ENCODE data around the gene TOR1AIP2.
"Not testable (repeated sequence)": the region's sequence is repeated elsewhere in the genome, so short reads cannot be mapped to it uniquely, and the experiment has no call there.

TOR1AIP2 gene

DNA sequence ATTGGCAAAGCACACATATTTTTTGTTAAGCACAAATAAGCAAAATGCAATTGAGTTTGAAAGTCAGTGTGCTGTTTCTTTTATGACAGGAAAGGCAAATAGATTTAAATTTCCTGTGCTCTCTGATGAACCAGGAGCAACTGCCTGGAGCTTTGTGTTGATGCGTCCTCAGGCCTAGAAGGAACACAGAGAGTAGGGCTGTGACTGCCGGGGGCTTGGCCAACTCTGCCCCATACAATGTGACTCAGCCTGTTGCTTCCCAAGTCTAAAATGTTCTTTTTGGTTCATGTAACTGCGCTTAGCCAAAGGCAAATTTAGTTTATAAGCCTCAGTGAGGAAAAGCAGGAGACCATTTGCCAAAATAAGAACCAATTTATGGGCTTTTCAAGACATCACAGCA, 37.5 kb downstream of the TOR1AIP2 start:
- no peaks in the 10 kb centered on the region for H3K4me1 ChIP-seq (ENCODE audit: insufficient read depth, low read length)
- no peak overlapping the region for H3K4me3 ChIP-seq (ENCODE audit: low read length)
- H3K27me3 ChIP-seq (ENCODE audit: insufficient read depth, low read length): no peaks in the 10 kb centered on the region
- H3K9ac ChIP-seq (ENCODE audit: low read depth, low read length): no peak overlapping the region
- peaks cover 8% of the 10 kb centered on the region; the same call in 1 of the 2 replicates for H3K36me3 ChIP-seq (ENCODE audit: insufficient read depth, low read depth, low read length)
- no peak overlapping the region for H3K27ac ChIP-seq (ENCODE audit: low read length)
- no peaks in the 10 kb centered on the region for H3K9me3 ChIP-seq (ENCODE audit: insufficient read depth, low read depth, low read length)

DNA sequence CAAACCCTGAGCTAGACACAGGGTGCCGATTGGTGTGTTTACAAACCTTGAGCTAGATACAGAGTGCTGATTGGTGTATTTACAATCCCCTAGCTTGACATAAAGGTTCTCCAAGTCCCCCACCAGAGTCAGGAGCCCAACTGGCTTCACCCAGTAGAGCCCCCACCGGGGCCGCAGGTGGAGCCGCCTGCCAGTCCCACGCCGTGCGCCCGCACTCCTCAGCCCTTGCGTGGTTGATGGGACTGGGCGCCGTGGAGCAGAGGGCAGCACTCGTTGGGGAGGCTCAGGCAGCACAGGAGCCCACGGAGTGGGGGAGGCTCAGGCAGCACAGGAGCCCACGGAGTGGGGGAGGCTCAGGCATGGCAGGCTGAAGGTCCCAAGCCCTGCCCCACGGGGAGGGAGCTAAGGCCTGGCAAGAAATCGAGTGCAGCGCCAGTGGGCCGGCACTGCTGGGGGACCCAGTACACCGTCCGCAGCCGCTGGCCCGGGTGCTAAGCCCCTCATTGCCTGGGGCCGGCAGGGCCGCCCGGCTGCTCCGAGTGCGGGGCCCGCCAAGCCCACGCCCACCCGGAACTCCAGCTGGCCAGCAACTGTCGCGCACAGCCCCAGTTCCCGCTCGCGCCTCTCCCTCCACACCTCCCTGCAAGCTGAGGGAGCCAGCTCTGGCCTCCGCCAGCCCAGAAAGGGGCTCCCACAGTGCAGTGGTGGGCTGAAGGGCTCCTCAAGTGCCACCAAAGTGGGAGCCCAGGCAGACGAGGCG, 40.7 kb downstream of the TOR1AIP2 start:
- H3K36me3 ChIP-seq (ENCODE audit: insufficient read depth, low read depth, low read length): not testable (repeated sequence)

DNA sequence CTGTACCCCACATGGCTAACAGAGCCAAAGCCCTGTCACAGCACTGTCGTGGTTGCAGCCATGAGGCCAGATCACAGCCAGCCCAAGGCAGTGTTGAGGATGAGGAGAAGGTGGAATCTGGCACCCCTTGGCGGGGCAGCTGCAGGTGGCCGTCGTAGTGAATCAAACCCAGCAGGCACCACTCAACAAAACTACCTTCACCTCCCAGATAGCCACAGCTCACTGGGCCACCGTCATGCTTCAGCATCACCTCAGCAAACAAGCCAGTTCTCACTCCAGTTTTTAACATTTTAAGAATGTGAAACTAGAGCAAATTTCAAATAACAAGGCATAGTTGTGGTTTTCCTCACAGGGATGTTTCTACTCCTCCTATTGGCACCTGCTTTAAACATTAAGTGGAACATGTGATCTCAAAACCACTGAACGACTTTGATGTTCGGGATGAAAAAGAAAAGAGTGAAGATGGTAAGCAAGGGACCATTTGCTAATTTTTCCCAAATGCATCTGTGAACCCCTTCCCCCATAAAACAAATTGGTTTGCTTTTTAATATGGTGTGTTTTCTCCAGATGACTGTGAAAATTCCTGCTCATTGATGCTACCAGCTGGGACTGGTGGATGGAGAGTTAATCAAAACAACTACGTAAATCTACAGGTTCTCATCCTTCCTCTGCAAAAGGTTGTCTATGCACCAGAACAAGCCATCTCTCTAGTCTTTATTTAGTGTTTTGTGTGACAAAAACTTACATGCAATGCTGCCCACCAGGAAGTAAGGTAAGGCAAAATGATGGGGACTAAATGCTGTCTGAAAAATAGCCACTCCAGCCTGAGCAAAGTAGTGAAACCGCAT, 45.5 kb downstream of the TOR1AIP2 start:
- Histone ChIP-seq H3K9ac (ENCODE audit: low read depth, low read length) (no peak overlapping the region), H3K9me3 (ENCODE audit: insufficient read depth, low read depth, low read length) (no peaks in the 10 kb centered on the region), H3K27ac (ENCODE audit: low read length) (no peak overlapping the region), H3K27me3 (ENCODE audit: insufficient read depth, low read length) (no peaks in the 10 kb centered on the region), H3K36me3 (ENCODE audit: insufficient read depth, low read depth, low read length) (no peaks in the 10 kb centered on the region), H3K4me3 (ENCODE audit: low read length) (no peak overlapping the region), H3K4me1 (ENCODE audit: insufficient read depth, low read length) (peaks cover 7% of the 10 kb centered on the region; the same call in 1 of the 2 replicates)

More for the DNA sequence above, 40.7 kb downstream of the TOR1AIP2 start:
- H3K4me1 ChIP-seq (ENCODE audit: insufficient read depth, low read length); H3K9ac ChIP-seq (ENCODE audit: low read depth, low read length); H3K4me3 ChIP-seq (ENCODE audit: low read length); H3K27me3 ChIP-seq (ENCODE audit: insufficient read depth, low read length); H3K9me3 ChIP-seq (ENCODE audit: insufficient read depth, low read depth, low read length); H3K27ac ChIP-seq (ENCODE audit: low read length): not testable (repeated sequence)

DNA sequence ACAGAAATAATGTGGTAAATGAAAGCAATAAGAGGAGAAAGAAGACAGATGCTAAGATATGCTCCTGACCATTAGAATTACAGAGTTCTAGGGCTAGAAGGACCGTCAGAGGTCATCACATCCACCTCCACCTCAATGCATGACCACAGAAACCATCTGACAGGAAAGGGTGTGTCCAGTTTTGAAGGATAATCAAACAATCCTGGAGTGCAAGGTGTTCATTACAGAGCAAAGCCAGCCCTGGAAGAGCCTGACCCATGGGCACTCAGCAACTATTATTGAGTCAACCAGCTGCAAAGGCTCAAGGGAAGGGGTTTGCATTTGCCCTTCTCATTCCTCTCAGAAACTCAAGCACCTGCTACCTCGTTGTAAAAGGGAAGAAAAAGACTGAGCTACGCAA, 46.4 kb downstream of the TOR1AIP2 start:
- peaks cover 7% of the 10 kb centered on the region; the same call in 1 of the 2 replicates for H3K4me1 ChIP-seq (ENCODE audit: insufficient read depth, low read length)
- no peaks in the 10 kb centered on the region for H3K9me3 ChIP-seq (ENCODE audit: insufficient read depth, low read depth, low read length)
- H3K27ac ChIP-seq (ENCODE audit: low read length): no peak overlapping the region
- H3K36me3 ChIP-seq (ENCODE audit: insufficient read depth, low read depth, low read length): no peaks in the 10 kb centered on the region
- H3K4me3 ChIP-seq (ENCODE audit: low read length): no peak overlapping the region
- no peaks in the 10 kb centered on the region for H3K27me3 ChIP-seq (ENCODE audit: insufficient read depth, low read length)
- no peak overlapping the region for H3K9ac ChIP-seq (ENCODE audit: low read depth, low read length)

DNA sequence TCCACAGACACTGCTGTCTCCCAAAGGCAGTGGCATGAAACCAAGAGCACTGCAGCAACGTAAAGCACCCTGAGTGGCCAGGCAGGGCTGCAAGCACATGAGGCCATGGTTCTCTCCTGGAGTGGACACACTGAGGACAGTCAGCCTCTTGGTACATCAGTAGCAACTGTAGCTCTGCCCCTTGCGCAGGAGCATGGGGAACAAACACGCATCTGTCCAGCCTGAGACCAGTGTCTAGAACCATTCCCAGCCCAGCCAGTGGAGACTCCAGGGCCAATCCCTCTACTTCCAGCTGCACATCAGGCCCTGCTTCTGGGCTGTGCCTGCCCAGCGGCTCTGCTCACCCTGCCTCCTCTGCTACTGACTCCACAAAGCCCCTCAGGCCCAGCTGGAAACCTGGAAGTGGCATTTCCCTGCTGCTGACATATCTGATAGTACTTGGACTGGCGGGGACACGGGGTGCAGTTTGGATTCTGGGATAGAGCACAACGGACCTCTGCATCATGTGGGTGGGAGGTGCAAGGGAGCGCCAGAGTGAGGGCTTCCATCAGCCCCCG, 49.0 kb downstream of the TOR1AIP2 start:
- Histone ChIP-seq H3K4me3 (ENCODE audit: low read length) (no peak overlapping the region), H3K9me3 (ENCODE audit: insufficient read depth, low read depth, low read length) (no peaks in the 10 kb centered on the region), H3K4me1 (ENCODE audit: insufficient read depth, low read length) (no peaks in the 10 kb centered on the region; the same call in 1 of the 2 replicates), H3K27ac (ENCODE audit: low read length) (no peak overlapping the region), H3K36me3 (ENCODE audit: insufficient read depth, low read depth, low read length) (no peaks in the 10 kb centered on the region), H3K9ac (ENCODE audit: low read depth, low read length) (no peak overlapping the region), H3K27me3 (ENCODE audit: insufficient read depth, low read length) (no peaks in the 10 kb centered on the region)

DNA sequence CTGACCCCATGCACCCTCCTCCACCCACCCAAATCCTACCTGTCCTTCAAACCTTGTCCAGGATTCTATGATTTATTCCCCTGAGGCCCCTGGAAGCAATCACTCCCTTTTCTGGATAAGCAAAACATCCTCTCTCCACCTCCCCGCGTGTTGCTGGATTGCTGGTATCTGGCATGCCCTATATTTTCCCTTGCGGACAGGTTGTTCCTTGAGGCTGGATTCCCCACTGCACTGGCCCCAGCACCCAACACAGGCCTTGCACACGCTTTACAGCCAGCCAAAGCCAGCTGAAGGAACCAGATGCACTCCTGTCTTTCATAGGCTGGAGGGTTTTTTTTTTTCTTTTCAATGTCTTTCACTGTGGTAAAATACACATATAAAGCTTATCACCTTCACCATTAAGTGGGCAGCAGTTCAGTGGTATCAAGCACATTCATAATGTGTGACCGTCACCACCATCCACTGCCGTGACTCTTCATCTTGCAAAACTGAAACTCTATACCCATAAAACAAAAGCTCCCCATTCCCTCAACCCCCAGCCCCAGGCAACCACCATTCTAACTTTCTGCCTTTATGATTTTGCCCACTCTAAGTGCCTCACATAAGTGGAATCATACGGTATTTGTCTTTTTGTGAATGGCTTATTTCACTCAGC, 50.9 kb downstream of the TOR1AIP2 start:
- Histone ChIP-seq H3K4me3 (ENCODE audit: low read length) (no peak overlapping the region), H3K27ac (ENCODE audit: low read length) (no peak overlapping the region), H3K36me3 (ENCODE audit: insufficient read depth, low read depth, low read length) (no peaks in the 10 kb centered on the region), H3K4me1 (ENCODE audit: insufficient read depth, low read length) (no peaks in the 10 kb centered on the region; the same call in 1 of the 2 replicates), H3K9ac (ENCODE audit: low read depth, low read length) (no peak overlapping the region), H3K27me3 (ENCODE audit: insufficient read depth, low read length) (no peaks in the 10 kb centered on the region), H3K9me3 (ENCODE audit: insufficient read depth, low read depth, low read length) (no peaks in the 10 kb centered on the region)

DNA sequence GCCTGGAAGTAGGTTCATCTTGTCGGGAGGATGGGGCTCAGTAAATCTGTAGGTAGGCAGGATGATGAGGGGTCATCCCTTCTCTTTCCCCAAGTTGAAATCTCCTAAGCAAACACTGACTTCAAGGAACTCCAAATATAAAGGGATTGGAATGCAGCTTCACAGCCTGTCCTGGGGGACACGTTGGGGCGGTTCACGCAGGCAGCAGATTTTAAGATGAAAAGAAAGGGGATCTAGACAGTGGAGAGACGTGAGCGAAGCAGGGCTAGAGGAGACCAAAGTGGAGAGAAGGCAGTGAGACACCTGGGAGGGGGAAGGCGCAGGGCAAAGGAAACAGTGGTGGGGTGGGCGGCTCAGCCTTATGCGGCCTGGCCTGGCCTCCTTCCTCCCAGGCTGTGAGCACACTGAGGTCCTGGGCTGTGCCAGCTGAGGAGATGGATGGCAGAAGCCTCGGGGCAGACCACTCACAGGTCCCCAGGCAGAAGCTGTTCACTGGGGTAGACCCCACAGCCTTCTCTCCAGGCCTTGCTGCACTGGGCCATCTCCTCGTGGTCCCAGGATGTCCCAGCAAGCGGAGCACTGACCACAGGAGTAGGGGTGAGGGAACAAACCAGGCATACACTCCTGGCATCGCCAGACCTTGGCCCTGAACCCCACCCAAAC, 51.7 kb downstream of the TOR1AIP2 start:
- no peak overlapping the region for H3K27ac ChIP-seq (ENCODE audit: low read length)
- no peaks in the 10 kb centered on the region for H3K27me3 ChIP-seq (ENCODE audit: insufficient read depth, low read length)
- H3K9me3 ChIP-seq (ENCODE audit: insufficient read depth, low read depth, low read length): no peaks in the 10 kb centered on the region
- no peaks in the 10 kb centered on the region; the same call in 1 of the 2 replicates for H3K4me1 ChIP-seq (ENCODE audit: insufficient read depth, low read length)
- no peaks in the 10 kb centered on the region for H3K36me3 ChIP-seq (ENCODE audit: insufficient read depth, low read depth, low read length)
- no peak overlapping the region for H3K4me3 ChIP-seq (ENCODE audit: low read length)
- no peak overlapping the region for H3K9ac ChIP-seq (ENCODE audit: low read depth, low read length)

DNA sequence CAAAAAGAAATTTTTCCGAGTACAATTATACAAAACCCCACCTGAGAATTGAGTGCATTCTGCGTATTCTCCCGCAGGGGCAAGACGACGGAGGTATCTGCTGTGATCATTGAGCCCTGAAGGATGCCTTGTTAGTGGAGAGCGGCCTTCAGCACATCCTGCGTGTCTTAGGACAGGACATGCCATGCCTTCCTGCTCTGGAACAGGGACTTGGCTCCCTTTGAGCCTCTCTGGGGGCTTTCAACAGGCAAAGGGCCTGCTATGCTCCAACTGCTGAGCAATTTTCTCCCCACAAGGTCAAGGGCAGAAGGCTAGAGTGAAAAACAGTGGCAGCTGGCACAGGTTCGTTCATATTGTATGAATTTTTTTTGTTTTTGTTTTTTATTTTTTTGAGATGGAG, 52.4 kb downstream of the TOR1AIP2 start:
- Histone ChIP-seq H3K4me1 (ENCODE audit: insufficient read depth, low read length) (no peaks in the 10 kb centered on the region; the same call in 1 of the 2 replicates), H3K27me3 (ENCODE audit: insufficient read depth, low read length) (no peaks in the 10 kb centered on the region), H3K9ac (ENCODE audit: low read depth, low read length) (no peak overlapping the region), H3K36me3 (ENCODE audit: insufficient read depth, low read depth, low read length) (no peaks in the 10 kb centered on the region), H3K27ac (ENCODE audit: low read length) (no peak overlapping the region), H3K9me3 (ENCODE audit: insufficient read depth, low read depth, low read length) (no peaks in the 10 kb centered on the region), H3K4me3 (ENCODE audit: low read length) (no peak overlapping the region)

DNA sequence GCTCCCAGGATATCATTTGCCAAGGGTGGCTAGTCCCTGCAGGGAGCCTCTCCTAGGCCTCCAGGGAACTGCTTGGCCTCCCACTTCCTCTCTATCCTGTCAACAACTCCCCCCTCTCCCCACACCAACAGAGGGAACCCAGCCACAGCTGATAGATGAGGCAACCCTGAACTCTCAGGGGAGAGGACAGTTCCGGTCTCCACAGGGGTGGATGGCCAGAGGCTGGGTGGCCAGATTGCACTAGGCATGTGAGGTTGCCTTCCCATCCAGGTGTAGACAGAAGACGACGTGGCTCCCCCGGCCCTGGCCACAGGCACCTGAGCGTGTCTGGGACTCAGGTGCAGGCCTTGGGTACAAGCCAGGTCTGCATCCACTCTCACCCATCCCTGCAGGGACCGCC, 53.3 kb downstream of the TOR1AIP2 start:
- H3K36me3 ChIP-seq (ENCODE audit: insufficient read depth, low read depth, low read length): no peaks in the 10 kb centered on the region
- H3K4me3 ChIP-seq (ENCODE audit: low read length): no peak overlapping the region
- H3K9ac ChIP-seq (ENCODE audit: low read depth, low read length): no peak overlapping the region
- no peak overlapping the region for H3K27ac ChIP-seq (ENCODE audit: low read length)
- H3K9me3 ChIP-seq (ENCODE audit: insufficient read depth, low read depth, low read length): no peaks in the 10 kb centered on the region
- H3K27me3 ChIP-seq (ENCODE audit: insufficient read depth, low read length): no peaks in the 10 kb centered on the region
- H3K4me1 ChIP-seq (ENCODE audit: insufficient read depth, low read length): no peaks in the 10 kb centered on the region; the same call in 1 of the 2 replicates

DNA sequence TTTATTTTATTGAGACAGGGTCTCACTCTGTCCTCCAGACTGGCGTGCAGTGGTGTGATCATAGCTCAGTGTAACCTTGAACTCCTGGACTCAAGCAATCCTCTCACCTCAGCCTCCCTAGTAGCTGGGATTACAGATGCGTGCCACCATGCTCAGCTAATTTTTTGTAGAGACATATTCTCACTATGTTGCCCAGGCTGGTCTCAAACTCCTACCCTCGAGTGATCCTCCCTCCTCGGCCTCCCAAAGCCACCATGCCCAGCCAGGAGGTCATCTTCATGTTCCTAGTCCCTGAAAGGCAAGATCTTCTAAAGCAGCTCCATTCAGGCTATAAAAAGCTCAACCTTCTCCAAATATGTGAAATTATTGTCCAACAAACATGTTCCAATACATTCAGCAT, 53.9 kb downstream of the TOR1AIP2 start:
- H3K36me3 ChIP-seq (ENCODE audit: insufficient read depth, low read depth, low read length): no peaks in the 10 kb centered on the region
- no peak overlapping the region for H3K4me3 ChIP-seq (ENCODE audit: low read length)
- no peak overlapping the region for H3K27ac ChIP-seq (ENCODE audit: low read length)
- no peaks in the 10 kb centered on the region; the same call in 1 of the 2 replicates for H3K4me1 ChIP-seq (ENCODE audit: insufficient read depth, low read length)
- H3K9ac ChIP-seq (ENCODE audit: low read depth, low read length): no peak overlapping the region
- no peaks in the 10 kb centered on the region for H3K9me3 ChIP-seq (ENCODE audit: insufficient read depth, low read depth, low read length)
- no peaks in the 10 kb centered on the region for H3K27me3 ChIP-seq (ENCODE audit: insufficient read depth, low read length)

DNA sequence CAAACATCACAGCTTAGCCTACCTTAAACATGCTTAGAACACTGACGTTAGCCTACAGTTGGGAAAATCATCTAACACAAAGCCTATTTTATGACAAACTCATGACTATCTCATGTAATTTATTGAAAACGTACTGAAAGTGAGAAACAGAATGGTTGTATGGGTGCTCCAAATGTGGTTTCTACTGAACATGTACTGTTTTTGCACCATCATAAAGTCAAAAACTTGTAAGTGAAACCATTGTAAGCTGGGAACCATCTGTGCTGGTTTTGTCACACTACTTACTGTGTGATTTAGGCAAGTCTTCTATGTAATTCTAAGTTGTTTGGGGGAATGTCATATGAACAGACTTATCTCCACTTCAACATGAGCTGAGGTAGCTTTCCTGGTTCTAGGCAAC, 55.5 kb downstream of the TOR1AIP2 start:
- Histone ChIP-seq H3K9me3 (ENCODE audit: insufficient read depth, low read depth, low read length) (no peaks in the 10 kb centered on the region), H3K9ac (ENCODE audit: low read depth, low read length) (no peak overlapping the region), H3K36me3 (ENCODE audit: insufficient read depth, low read depth, low read length) (no peaks in the 10 kb centered on the region), H3K27me3 (ENCODE audit: insufficient read depth, low read length) (peaks cover 4% of the 10 kb centered on the region; the same call in 1 of the 2 replicates), H3K4me1 (ENCODE audit: insufficient read depth, low read length) (no peaks in the 10 kb centered on the region; the same call in 1 of the 2 replicates), H3K27ac (ENCODE audit: low read length) (no peak overlapping the region), H3K4me3 (ENCODE audit: low read length) (no peak overlapping the region)
